ENCODE results near the gene POMT1.

DNA sequence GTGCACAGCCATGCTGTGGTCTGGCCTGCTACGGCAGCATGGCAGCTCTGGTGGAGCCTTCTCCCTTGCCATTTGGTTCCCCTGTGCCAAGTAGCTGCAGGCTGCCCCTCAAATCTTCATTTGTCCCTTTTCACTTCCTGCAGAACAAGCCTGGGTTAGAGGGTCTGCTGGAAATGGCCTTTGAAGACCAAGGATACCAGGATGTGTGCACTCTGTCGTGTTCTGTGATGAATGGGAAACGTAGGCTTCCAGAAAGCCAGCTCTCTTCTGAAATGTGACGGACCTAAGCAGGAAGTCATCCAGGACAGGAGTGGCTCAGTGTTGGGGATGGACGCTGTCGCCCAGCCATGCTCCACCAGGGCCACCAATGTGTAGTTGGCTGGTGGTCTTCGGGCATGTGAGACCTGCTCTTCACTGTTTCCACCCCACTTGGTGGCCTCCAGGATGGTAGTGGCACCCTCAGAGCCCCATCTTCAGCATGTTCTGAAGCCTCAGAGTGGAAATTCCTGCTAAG is 3.4 kb upstream of the POMT1 start:
- TF ChIP-seq, protein P1, sequence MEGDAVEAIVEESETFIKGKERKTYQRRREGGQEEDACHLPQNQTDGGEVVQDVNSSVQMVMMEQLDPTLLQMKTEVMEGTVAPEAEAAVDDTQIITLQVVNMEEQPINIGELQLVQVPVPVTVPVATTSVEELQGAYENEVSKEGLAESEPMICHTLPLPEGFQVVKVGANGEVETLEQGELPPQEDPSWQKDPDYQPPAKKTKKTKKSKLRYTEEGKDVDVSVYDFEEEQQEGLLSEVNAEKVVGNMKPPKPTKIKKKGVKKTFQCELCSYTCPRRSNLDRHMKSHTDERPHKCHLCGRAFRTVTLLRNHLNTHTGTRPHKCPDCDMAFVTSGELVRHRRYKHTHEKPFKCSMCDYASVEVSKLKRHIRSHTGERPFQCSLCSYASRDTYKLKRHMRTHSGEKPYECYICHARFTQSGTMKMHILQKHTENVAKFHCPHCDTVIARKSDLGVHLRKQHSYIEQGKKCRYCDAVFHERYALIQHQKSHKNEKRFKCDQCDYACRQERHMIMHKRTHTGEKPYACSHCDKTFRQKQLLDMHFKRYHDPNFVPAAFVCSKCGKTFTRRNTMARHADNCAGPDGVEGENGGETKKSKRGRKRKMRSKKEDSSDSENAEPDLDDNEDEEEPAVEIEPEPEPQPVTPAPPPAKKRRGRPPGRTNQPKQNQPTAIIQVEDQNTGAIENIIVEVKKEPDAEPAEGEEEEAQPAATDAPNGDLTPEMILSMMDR (IDR thresholded peaks at IDR 0.05), result no peak
- TF ChIP-seq SIN3A (IDR thresholded peaks at IDR 0.05; ENCODE audit: borderline replicate concordance, insufficient read depth, low read depth, low read length) (no peak), POLR2AphosphoS5 (IDR thresholded peaks at IDR 0.05; ENCODE audit: low read depth, low read length) (0 out of 2 replicates have a peak, but pooled peaks have one; percentile 25), TCF7L2 (IDR thresholded peaks at IDR 0.05; ENCODE audit: low read depth, low read length) (no peak)
- TF ChIP-seq, protein P2, sequence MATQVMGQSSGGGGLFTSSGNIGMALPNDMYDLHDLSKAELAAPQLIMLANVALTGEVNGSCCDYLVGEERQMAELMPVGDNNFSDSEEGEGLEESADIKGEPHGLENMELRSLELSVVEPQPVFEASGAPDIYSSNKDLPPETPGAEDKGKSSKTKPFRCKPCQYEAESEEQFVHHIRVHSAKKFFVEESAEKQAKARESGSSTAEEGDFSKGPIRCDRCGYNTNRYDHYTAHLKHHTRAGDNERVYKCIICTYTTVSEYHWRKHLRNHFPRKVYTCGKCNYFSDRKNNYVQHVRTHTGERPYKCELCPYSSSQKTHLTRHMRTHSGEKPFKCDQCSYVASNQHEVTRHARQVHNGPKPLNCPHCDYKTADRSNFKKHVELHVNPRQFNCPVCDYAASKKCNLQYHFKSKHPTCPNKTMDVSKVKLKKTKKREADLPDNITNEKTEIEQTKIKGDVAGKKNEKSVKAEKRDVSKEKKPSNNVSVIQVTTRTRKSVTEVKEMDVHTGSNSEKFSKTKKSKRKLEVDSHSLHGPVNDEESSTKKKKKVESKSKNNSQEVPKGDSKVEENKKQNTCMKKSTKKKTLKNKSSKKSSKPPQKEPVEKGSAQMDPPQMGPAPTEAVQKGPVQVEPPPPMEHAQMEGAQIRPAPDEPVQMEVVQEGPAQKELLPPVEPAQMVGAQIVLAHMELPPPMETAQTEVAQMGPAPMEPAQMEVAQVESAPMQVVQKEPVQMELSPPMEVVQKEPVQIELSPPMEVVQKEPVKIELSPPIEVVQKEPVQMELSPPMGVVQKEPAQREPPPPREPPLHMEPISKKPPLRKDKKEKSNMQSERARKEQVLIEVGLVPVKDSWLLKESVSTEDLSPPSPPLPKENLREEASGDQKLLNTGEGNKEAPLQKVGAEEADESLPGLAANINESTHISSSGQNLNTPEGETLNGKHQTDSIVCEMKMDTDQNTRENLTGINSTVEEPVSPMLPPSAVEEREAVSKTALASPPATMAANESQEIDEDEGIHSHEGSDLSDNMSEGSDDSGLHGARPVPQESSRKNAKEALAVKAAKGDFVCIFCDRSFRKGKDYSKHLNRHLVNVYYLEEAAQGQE (IDR thresholded peaks at IDR 0.05; ENCODE audit: insufficient read depth in 1 of 2, low read depth in 2 of 2, low read length in 1 of 2), result no peak
